K562 (cell line): ENCODE measurements around the gene ABCB9.

Experiments used
- CTCF ChIP-seq, 3 experiments: IDR thresholded peaks in 2 of 3; conservative IDR thresholded peaks in 1 of 3; 2 replicates each; pipeline ENCODE4 v1.5.1; 2011 to 2012; ENCODE audit warnings: low read length in 3 of 3, mild to moderate bottlenecking in 3 of 3, control low read depth in 2 of 3, improper control_type of control experiment in 1 of 3, inconsistent platforms in 1 of 3, low read depth in 1 of 3, mixed read lengths in 1 of 3, moderate library complexity in 1 of 3; ENCODE audit not compliant: insufficient read depth in 2 of 3
- E2F3 ChIP-seq: fragments of 250-450 bp; sonication (Bioruptor Pico); IDR thresholded peaks from 2 replicates; pipeline ENCODE4 v1.4.0; 2020; ENCODE audit warnings: mild to moderate bottlenecking
- FOXK1 ChIP-seq: sonication (generic); formaldehyde crosslinking; IDR thresholded peaks from 2 replicates; pipeline ENCODE4 v1.8.0; 2022; ENCODE audit warnings: missing genetic modification reagents, mild to moderate bottlenecking, borderline replicate concordance
- MAFG ChIP-seq: fragments of 450-650 bp; conservative IDR thresholded peaks from 2 replicates; pipeline ENCODE4 v1.6.1; 2016; ENCODE audit warnings: missing genetic modification characterization, missing compliant biosample characterization
- NR2C2 ChIP-seq, 2 experiments: fragments of 200-800 bp in 1 of 2; sonication (Bioruptor generic) in 1 of 2; sonication (generic) in 1 of 2; formaldehyde crosslinking in 1 of 2; IDR thresholded peaks; 2 replicates each; pipeline versions ENCODE4 v1.6.1 to v1.8.0; 2016 to 2022; ENCODE audit warnings: mild to moderate bottlenecking in 1 of 2, missing compliant biosample characterization in 1 of 2, missing genetic modification characterization in 1 of 2, missing genetic modification reagents in 1 of 2
- NR3C1 ChIP-seq: sonication (generic); formaldehyde crosslinking; IDR thresholded peaks from 2 replicates; pipeline ENCODE4 v1.8.1; 2022; ENCODE audit warnings: missing genetic modification reagents
- RB1 ChIP-seq: fragments of 450-650 bp; IDR thresholded peaks from 2 replicates; pipeline ENCODE4 v1.6.1; 2017; ENCODE audit warnings: low read depth, mild to moderate bottlenecking
- TCF7L2 ChIP-seq: fragments of 150-350 bp; IDR thresholded peaks from 2 replicates; pipeline ENCODE4 v1.6.1; 2016; ENCODE audit warnings: low read depth, mild to moderate bottlenecking, low read length, moderate library complexity
- ZNF12 ChIP-seq: sonication (generic); formaldehyde crosslinking; IDR thresholded peaks from 2 replicates; pipeline ENCODE4 v1.4.0; 2020; ENCODE audit warnings: mild to moderate bottlenecking, missing genetic modification reagents
- ZNF212 ChIP-seq: fragments of 450-650 bp; formaldehyde crosslinking; IDR thresholded peaks from 2 replicates; pipeline ENCODE4 v1.4.0; 2020; ENCODE audit warnings: mild to moderate bottlenecking
- TF ChIP-seq, protein P1 (sequence below): sonication (generic); formaldehyde crosslinking; IDR thresholded peaks from 2 replicates; pipeline ENCODE4 v1.5.0; 2020; ENCODE audit warnings: missing genetic modification reagents

DNA sequence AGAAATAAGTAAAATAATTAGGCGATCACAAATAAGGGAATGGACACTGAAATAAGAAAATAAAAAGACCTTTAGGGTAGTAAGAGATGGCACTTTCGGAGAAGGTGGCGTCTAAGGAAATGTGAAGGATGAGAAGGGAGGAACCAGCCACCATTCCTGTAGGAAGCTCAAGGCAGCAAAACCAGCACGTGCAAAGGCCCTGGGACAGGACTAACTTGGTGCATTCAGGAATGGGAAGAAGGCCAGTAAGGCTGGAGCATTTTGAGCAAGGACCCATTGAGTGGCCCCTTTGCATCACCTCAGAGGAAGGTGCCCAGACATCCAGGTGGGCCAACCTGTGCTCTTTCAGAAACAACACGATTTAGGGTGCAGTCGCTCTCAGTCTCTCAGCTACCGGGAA, 69.6 kb downstream of the ABCB9 start:
- no peak for TF ChIP-seq E2F3
- TF ChIP-seq TCF7L2: no peak
- TF ChIP-seq CTCF (IDR thresholded peaks at IDR 0.05 in 2 of 3, conservative IDR thresholded peaks at IDR 0.05 in 1 of 3; ENCODE audit: insufficient read depth in 2 of 3, low read depth in 1 of 3, low read length in 3 of 3): no peak
- TF ChIP-seq ZNF12 (CRISPR knock-in tag): no peak
- TF ChIP-seq FOXK1 (CRISPR knock-in tag): no peak
- no peak for TF ChIP-seq NR3C1 (CRISPR knock-in tag)
- TF ChIP-seq, protein P1, sequence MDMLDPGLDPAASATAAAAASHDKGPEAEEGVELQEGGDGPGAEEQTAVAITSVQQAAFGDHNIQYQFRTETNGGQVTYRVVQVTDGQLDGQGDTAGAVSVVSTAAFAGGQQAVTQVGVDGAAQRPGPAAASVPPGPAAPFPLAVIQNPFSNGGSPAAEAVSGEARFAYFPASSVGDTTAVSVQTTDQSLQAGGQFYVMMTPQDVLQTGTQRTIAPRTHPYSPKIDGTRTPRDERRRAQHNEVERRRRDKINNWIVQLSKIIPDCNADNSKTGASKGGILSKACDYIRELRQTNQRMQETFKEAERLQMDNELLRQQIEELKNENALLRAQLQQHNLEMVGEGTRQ (CRISPR knock-in tag): no peak
- TF ChIP-seq MAFG: no peak
- TF ChIP-seq RB1: no peak
- TF ChIP-seq NR2C2 (CRISPR knock-in tag; IDR thresholded peaks at IDR 0.05): no peak
- TF ChIP-seq NR2C2 (tag; IDR thresholded peaks at IDR 0.05): no peak
- no peak for TF ChIP-seq ZNF212 (CRISPR knock-in tag)
